Putamen (tissue), 1 donor: ENCODE measurements around the gene RPS2.

Source experiments
- DNase-seq: peaks from one replicate; pipeline ENCODE4 v3.0.0-alpha.2; 2016; ENCODE audit warnings: low spot score

RPS2 gene

DNA sequence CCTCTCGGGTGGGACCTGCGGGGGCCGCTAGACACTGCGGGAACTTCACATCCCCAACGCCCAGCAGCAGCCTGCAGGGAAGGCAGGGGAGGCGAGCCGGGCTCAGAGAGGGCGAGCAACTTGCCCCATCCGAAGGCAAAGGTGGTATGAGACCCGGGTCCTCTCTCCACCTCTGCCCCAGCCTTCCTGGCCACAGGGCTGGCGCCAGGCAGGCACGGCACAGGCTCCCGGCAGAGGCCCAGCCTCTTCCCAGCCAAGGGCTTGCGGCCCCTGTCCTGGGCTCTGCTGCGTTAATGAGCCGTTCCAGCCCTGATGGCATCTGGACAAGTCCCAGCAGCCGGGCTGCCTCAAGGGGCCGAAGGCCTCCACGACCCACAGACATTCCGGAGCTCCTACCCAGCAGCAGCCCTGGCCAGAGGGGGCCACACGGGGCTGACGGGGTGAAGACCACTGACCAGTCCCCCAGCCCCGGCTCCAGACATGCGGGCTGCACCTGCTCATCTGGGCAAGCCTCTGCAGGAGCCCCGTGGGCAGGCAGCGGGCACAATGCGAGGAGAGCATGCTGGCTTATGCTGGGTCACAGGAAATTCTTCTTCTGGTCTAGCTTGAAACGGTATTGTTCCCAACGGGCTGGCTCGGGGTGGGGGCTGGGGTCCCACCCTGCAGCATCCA lies 45.2 kb downstream of the RPS2 start:
- no peak for DNase-seq

DNA sequence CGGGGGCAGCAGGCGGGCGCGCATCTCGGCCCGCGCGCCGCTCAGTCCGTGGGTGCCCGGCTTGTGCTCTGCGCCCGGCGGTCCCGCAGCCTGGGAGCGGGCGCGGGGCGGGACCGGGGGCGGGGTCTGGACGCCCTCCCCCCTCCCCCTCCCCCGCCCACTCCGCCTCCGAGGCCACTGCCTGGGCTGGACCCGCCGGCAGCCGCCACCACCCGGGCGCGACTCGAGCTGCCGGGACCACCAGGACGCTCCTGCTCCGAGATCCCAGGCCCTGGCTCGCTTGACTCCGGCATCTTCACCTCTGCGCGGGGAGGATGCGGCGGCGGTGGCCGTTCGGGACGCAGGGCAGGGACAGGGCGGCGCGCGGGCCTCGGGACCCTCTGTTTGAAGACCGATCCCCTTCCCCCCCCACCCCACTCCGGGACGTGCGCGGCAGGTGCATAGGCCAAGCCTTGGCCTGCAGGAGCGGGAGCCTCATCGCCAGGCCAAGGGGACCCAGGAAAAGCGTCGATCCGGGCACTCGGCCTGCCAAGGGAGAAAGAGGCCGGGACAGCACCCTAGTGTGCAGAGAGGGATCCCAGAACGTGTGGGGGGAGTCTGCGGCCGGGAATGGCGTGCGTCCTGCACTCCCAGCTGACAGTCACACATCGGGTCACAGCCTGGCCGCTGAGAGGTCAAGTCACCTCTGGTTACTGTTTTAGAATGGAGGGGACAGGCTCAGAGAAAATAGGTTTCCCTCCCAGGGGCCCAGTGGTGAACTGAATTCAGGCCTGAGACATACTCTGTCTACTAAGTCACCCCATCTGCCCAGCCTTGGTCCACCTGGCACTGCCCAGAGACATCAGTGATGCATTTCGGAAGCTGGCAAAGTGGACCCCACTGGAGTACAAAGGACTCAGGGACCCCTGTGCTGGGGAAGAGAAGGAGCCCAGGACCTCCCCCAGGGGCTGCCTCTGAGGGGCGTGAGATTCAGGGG lies 46.0 kb downstream of the RPS2 start, which contains the start of gene HS3ST6:
TSS of gene HS3ST6 (minus strand) at position 65 of the 976 bp plus-strand sequence. CDS start 92 bp downstream, outside the sequence.
- no peak for DNase-seq

DNA sequence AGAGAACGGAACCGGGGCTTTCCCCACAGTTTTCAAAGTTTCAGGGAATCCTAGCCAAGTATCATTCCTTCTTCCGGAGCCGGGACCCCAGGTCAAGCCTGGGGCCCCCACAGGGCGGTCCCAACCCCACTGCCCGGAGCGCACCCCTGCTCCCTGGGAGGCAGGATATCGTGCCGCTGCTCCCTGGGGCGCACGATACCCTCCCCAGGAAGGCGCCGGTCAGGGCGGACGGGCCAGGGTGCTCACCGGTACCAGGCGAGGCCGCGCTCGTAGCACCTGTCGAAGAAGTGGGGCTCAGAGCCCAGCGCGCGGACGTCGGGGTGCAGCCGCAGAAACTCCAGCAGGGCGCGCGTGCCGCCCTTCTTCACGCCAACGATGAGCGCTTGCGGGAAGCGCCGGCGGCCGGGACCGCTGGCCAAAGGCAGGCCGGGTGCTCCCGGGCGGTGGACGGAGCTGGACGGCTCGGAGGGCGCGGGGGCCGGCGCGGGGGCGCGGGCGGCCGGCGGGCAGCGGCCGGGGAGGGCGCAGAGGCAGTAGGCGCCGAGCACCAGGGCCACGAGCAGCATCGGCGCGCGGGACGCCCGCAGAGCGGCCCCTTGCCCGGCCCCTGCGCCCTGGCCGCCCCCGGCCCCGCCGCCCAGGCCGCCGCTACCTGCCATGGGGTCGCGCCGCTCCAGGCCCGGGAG lies 46.8 kb downstream of the RPS2 start:
- DNase-seq, result no peak

DNA sequence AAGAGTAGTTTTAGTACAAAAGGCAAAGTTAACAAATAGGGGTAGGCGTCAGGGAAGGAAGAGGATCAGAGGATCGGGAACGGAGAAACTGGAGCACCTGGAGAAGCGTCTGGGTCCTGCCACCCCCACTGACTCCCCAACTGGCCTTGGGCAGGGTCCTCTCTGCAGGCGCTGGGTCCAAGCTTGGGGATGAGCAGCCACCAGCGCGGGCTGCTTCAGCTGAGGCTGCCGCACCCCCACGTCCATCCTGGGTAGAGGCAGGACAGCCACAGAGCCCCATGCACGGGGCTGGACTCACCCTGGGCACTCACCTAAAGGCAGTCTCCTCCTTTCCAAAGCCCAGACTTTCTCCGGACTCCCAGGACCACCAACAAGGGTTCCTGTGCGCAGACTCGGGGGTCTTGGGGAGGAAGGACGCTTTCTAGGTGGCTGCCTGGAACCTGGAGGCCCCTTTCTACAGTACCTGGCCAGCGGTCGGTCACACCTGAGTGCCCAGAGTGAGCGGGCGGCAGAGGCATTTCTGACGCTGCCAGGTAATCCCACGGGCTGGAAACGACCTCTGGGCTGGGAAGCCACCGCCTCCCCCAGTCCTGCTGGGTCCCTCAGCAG lies 47.5 kb downstream of the RPS2 start:
- DNase-seq, result no peak

DNA sequence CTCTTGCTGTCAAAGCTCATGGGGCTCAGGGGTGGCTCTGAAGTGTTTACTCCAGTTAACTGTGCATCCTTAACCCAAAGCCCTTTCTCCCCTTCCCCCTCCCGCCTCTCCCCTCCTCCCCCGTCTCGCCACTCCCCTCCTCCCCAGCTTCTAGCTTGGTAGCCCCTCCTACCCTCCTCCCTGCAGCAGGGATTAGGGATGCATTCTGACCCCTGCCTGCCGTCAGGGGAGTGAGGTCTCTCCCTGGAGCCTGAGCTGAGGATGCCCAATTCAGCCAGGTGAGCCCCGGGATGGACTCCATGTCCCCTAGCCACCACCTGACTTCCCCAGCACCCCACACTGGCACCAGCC lies 48.0 kb downstream of the RPS2 start:
- no peak for DNase-seq

DNA sequence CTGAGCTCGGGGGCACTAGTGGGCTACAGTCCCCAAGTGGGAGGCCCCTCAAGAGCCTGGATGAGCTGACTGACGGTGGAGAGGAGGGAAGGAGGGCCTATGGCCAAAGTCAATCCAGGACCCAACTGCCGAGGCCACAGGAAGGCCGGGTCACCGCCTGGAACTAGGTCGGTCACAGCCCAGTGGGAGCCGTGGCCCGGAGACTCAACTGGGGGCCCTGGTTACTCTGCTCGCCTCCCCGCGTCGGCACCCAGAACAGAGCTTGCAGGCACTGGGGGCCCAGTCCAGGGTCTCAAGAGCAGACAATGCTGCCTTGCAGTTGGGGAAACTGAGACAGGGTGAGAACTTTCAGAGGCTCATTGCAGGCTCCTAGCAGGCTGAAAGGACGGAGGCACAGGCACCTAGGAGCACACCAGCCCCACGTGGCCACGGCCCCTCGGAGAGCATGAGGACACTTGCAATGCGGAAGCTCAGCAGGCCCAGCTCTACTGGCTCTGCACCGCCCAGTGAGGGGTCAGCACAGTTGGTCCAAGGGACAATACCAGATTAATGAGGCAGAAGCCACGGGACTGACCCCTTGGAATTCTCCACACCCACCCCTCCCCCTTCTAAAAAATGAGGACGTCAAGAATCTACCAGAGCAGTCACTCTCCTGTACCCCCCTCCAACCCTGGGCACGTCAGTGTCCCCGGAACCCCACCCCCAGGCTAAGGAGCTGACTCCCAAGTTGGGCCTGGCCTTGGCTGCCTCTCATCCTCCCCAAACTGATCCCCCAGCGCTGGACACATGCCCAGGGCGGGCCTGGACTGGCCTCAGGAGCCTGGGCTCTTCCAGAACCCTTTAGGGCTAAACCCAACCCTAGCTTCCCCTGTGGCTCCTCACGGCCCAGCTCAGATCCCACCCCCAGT lies 48.6 kb downstream of the RPS2 start:
- no peak for DNase-seq

DNA sequence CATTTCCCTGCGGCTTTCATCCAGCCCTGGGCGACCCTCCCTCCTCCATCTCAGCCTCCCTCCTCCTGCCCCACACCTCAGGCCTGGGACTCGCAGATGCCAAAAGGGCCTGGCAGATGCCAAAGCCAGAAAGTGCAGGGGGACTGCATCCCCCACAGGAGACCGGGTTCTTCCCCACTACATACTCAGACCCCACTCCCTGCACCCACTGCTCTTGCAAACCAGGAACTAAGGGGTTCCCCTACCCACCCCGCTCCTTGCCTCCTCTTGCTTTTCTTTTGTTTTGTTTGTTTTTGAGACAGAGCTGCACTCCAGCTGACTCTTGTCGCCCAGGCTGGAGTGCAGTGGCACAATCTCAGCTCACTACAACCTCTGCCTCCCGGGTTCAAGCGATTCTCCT lies 49.6 kb downstream of the RPS2 start:
- DNase-seq, result no peak

DNA sequence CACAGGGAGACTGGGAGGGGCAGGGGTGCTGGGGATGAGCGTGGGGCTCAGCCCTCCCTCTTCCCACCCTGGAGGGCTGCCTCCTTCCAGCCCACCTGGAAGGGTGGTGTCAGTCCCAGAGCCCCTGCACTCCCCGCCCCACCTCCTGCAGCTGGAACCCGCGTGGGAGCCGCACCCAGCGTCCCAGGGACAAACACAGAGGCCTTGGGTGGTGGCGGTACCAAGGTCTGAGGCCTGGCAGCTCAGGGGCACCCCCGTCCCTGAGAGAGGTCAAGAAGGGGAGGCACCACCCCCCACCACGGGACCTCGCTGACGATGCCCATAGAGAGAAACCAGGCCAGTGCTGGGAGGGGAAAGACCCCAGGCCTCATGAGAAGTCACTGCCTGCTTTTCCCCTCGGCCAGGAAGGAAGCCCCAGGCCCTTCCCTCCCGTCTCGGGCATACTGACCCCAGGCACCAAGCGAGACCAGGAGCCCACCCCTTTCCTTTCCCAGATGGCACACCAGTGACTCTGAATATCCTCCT lies 50.5 kb downstream of the RPS2 start:
- DNase-seq, result no peak

DNA sequence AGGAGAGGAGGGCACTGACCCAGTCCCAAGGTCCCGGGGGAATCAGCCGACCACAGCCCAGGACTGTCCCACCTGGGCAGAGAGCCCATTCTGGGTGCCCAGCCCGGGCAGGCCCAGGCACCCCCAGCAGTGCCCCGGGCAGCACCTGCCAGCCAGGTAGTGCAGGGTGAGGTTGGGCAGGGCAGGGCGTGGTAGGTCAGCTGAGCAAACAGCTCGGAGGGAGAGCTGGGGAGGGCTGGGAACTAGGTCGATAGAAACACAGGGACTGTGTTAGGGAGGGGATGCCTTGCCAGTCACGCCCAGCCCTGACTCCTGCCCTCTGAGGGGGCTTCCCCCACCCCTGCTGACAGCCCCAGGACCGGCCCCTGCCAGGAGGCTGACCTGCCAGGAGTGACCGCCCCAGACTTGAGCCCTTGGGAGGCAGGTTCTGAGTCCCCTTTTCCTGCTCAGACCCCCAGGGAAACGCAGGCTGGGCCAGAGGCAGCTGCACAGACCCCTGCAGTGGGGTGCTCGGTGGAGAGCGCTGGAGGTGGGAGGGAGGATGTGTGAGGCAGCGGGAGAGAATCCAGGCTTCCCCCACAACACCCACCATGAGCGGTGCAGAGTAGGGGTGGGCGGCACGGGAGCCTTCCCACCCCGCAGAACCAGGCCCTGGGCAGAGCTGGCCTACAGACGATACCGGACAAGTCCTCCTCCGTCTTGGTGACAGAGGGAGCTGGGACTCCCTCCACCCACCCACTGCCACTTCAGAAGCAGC lies 51.1 kb downstream of the RPS2 start:
- no peak for DNase-seq

DNA sequence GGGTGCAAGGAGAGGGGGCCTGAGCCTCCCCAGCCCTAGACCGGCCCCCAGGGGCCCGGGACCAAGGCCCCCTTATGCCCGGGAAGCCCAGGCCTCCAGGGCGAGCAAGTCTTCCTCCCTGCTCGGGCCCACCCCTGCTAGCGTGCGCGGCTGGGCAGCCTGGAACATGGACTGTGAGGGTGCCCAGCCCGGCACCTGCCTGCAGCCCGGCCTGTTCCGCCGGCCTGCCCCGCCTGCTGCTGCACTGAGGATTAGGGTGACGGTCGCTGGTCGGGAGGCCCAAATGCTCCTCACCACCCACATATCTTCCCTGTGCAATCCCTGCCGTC lies 52.4 kb downstream of the RPS2 start:
- DNase-seq, result no peak
